Natural killer cell (primary cell): ENCODE measurements around the gene TUBB2B. TPM values are rescaled to one million over a fixed set of nuclear protein-coding genes. Genes with fewer than 3 reads are reported as not detected.

ENCODE experiments used
- ATAC-seq, 3 donors: fragments of 150-1000 bp in 2 of 3; fragments of 200-7000 bp in 1 of 3; cut with Tn5 transposase; 1 replicate in 1 of 3; 2 replicates in 2 of 3; pipeline ENCODE4 v1.10.0; 2021; ENCODE audit warnings: mild to moderate bottlenecking in 2 of 3, moderate library complexity in 2 of 3
- DNase-seq, 2 donors: peaks; one replicate each; pipeline versions ENCODE4 v3.0.0 to v3.0.0-alpha.2; 2013 to 2021; ENCODE audit warnings: mixed read lengths in 1 of 2
- H3K27ac ChIP-seq: one replicate; pipeline ENCODE4 v1.5.1; 2013; ENCODE audit warnings: mild to moderate bottlenecking, low read length
- H3K27me3 ChIP-seq: one replicate; pipeline ENCODE4 v1.6.1; 2013; ENCODE audit warnings: low read length; ENCODE audit not compliant: control insufficient read depth, insufficient read depth
- H3K36me3 ChIP-seq: one replicate; pipeline ENCODE4 v1.6.1; 2013; ENCODE audit warnings: low read length; ENCODE audit not compliant: control insufficient read depth, insufficient read depth
- H3K4me1 ChIP-seq: one replicate; pipeline ENCODE4 v1.6.1; 2013; ENCODE audit warnings: low read length; ENCODE audit not compliant: control insufficient read depth, insufficient read depth
- H3K4me3 ChIP-seq: one replicate; pipeline ENCODE4 v1.5.1; 2013; ENCODE audit warnings: low read length
- H3K9me3 ChIP-seq: one replicate; pipeline ENCODE4 v1.6.1; 2013; ENCODE audit warnings: low read length; ENCODE audit not compliant: control insufficient read depth, insufficient read depth
- H3K27ac Mint-ChIP-seq, 2 donors: one replicate each; pipeline ENCODE4 v1.8.0; 2022; ENCODE audit warnings: mild to moderate bottlenecking in 2 of 2, mixed read lengths in 2 of 2, moderate library complexity in 1 of 2
- H3K27me3 Mint-ChIP-seq, 2 donors: one replicate each; pipeline ENCODE4 v1.8.0; 2022; ENCODE audit warnings: low read depth in 2 of 2, mixed read lengths in 2 of 2
- H3K36me3 Mint-ChIP-seq: one replicate; pipeline ENCODE4 v1.8.0; 2022; ENCODE audit warnings: mixed read lengths
- H3K4me1 Mint-ChIP-seq, 2 donors: one replicate each; pipeline ENCODE4 v1.8.0; 2022; ENCODE audit warnings: mixed read lengths in 2 of 2
- H3K4me3 Mint-ChIP-seq: one replicate; pipeline ENCODE4 v1.8.0; 2022; ENCODE audit warnings: mild to moderate bottlenecking, moderate library complexity, mixed read lengths
- H3K9me3 Mint-ChIP-seq, 2 donors: one replicate each; pipeline ENCODE4 v1.8.0; 2022; ENCODE audit warnings: mixed read lengths in 2 of 2
- CTCF ChIP-seq: fragments of 200-600 bp; IDR thresholded peaks from one replicate; pipeline ENCODE4 v1.8.0; 2022; ENCODE audit warnings: antibody characterized with exemption
- WGBS: methylation state at CpG from one replicate; pipeline ENCODE4 v1.1.7; 2013; ENCODE audit warnings: missing lambda C conversion rate; ENCODE audit not compliant: insufficient coverage; 5-methylcytosine and 5-hydroxymethylcytosine counted together
- intact Hi-C: fragments of 100-400 bp; cut with micrococcal nuclease; formaldehyde crosslinking; loops from one replicate; pipeline ENCODE4 v1.14.2; 2022
- total RNA-seq, 4 donors: library from RNA; stranded (reverse); fragments of 120-200 nt in 1 of 4; gene quantifications; one replicate each; pipeline versions ENCODE4 v1.2.3 to v1.2.4, GENCODE V29; 2013 to 2022

TUBB2B gene
- total RNA-seq, 3 donors from 2014 or later (not counting 1 experiment from before 2014, with no cell fraction given) = 0.66 to 0.75 TPM; not detected in 1

GRCh38 chr6:3194535-3195419, 32.7 kb downstream of the TUBB2B start:
- Mint-ChIP-seq H3K4me3 (no peak overlapping the region), H3K36me3 (no peaks in the 10 kb centered on the region), H3K27ac (no peak overlapping the region), H3K4me1 (no peaks in the 10 kb centered on the region), H3K27me3 (peaks cover 12 to 14% of the 10 kb centered on the region in 2 donors), H3K9me3 (no peaks in the 10 kb centered on the region)
- no peak for TF ChIP-seq CTCF
- Histone ChIP-seq H3K4me1 (no peaks in the 10 kb centered on the region), H3K36me3 (no peaks in the 10 kb centered on the region), H3K4me3 (no peak overlapping the region), H3K9me3 (no peaks in the 10 kb centered on the region), H3K27me3 (peaks cover 3% of the 10 kb centered on the region), H3K27ac (no peak overlapping the region)
- WGBS = 80% methylated on average over 19 of the region's 19 CpGs
- ATAC-seq = no peak
- no peak for DNase-seq
- intact Hi-C loops = no loop called here

- no peak for TF ChIP-seq CTCF
These were observed 34.2 kb downstream of the TUBB2B start for GRCh38 chr6:3193102-3193849.

GRCh38 chr6:3190779-3191178, 36.7 kb downstream of the TUBB2B start:
- H3K9me3 Mint-ChIP-seq = no peaks in the 10 kb centered on the region
- WGBS = 91% methylated on average over 5 of the region's 5 CpGs
- intact Hi-C loops = no loop called here
- no peaks in the 10 kb centered on the region for H3K27me3 ChIP-seq
- DNase-seq = no peak
- peaks cover 16 to 34% of the 10 kb centered on the region in 2 donors for H3K27me3 Mint-ChIP-seq
- H3K27ac Mint-ChIP-seq = no peak overlapping the region
- ATAC-seq = no peak
- H3K36me3 ChIP-seq = no peaks in the 10 kb centered on the region
- no peaks in the 10 kb centered on the region for H3K36me3 Mint-ChIP-seq
- no peak overlapping the region for H3K27ac ChIP-seq
- H3K9me3 ChIP-seq = no peaks in the 10 kb centered on the region
- no peaks in the 10 kb centered on the region for H3K4me1 Mint-ChIP-seq
- no peaks in the 10 kb centered on the region for H3K4me1 ChIP-seq
- TF ChIP-seq CTCF = no peak
- no peak overlapping the region for H3K4me3 Mint-ChIP-seq
- H3K4me3 ChIP-seq = no peak overlapping the region

More at GRCh38 chr6:3193102-3193849, 34.2 kb downstream of the TUBB2B start:
- no peaks in the 10 kb centered on the region for H3K36me3 Mint-ChIP-seq
- WGBS = 87% methylated on average over 23 of the region's 23 CpGs
- ATAC-seq = no peak
- no peak overlapping the region for H3K27ac ChIP-seq
- no peaks in the 10 kb centered on the region for H3K36me3 ChIP-seq
- peaks cover 9 to 26% of the 10 kb centered on the region in 2 donors for H3K27me3 Mint-ChIP-seq
- no peaks in the 10 kb centered on the region for H3K4me1 ChIP-seq
- no peaks in the 10 kb centered on the region for H3K27me3 ChIP-seq
- no peak overlapping the region for H3K27ac Mint-ChIP-seq
- H3K4me1 Mint-ChIP-seq = no peaks in the 10 kb centered on the region
- intact Hi-C loops = no loop called here
- no peak overlapping the region for H3K4me3 ChIP-seq
- no peak for DNase-seq
- H3K9me3 Mint-ChIP-seq = no peaks in the 10 kb centered on the region
- H3K9me3 ChIP-seq = no peaks in the 10 kb centered on the region
- no peak overlapping the region for H3K4me3 Mint-ChIP-seq
